SK-N-SH (cell line): ENCODE measurements around the gene GPD1. TPM values are rescaled to one million over a fixed set of nuclear protein-coding genes. Genes with fewer than 3 reads are reported as not detected.

Experiments
- CTCF ChIA-PET: fragments of 300-600, 350-600 bp; formaldehyde crosslinking; extraction: SDS; loops from one replicate; lab custom pipeline; 2021; lab: Yijun Ruan, JAX
- POLR2A ChIA-PET: fragments of 350-600 bp; sonication (Branson Sonifier 250); formaldehyde crosslinking; extraction: SDS; loops from one replicate; lab custom pipeline; 2020; ENCODE audit warnings: antibody characterized with exemption, inconsistent platforms; lab: Yijun Ruan, JAX
- DNase-seq: peaks from one replicate; pipeline ENCODE4 v3.0.0; 2012
- H2AFZ ChIP-seq: fragments of 200-600 bp; sonication (generic); 2 replicates; pipeline ENCODE4 v1.8.1; 2016; ENCODE audit warnings: antibody characterized with exemption, mild to moderate bottlenecking, low read depth
- H3F3A ChIP-seq: fragments of 200-600 bp; sonication (generic); replicated peaks from 2 replicates; pipeline ENCODE3; 2016; ENCODE audit warnings: antibody characterized with exemption, mild to moderate bottlenecking; ENCODE audit not compliant: insufficient read depth
- H3K27ac ChIP-seq, 2 experiments: fragments of 200-500 bp in 1 of 2; fragments of 200-600 bp in 1 of 2; sonication (Bioruptor generic) in 1 of 2; sonication (generic), shearing (Covaris generic) in 1 of 2; 2 replicates each; pipeline versions ENCODE4 v1.5.1 to v1.6.1; 2014 to 2016; ENCODE audit warnings: low read depth in 2 of 2, inconsistent platforms in 1 of 2, low read length in 1 of 2, mild to moderate bottlenecking in 1 of 2, mixed read lengths in 1 of 2
- H3K27me3 ChIP-seq: fragments of 200-600 bp; sonication (generic), shearing (Covaris generic); 2 replicates; pipeline ENCODE4 v1.6.1; 2016; ENCODE audit warnings: mixed run types; ENCODE audit not compliant: insufficient read depth
- H3K36me3 ChIP-seq, 2 experiments: fragments of 200-500 bp in 1 of 2; fragments of 200-600 bp in 1 of 2; sonication (Bioruptor generic) in 1 of 2; sonication (generic) in 1 of 2; replicated peaks in 1 of 2; 2 replicates each; pipeline versions ENCODE3 to v1.5.1; 2014 to 2016; ENCODE audit warnings: low read length in 1 of 2, mild to moderate bottlenecking in 1 of 2; ENCODE audit not compliant: insufficient read depth in 2 of 2, control insufficient read depth in 1 of 2
- H3K4me1 ChIP-seq, 2 experiments: fragments of 200-500 bp in 1 of 2; fragments of 200-600 bp in 1 of 2; sonication (Bioruptor generic) in 1 of 2; sonication (generic), shearing (Covaris generic) in 1 of 2; 2 replicates each; pipeline versions ENCODE4 v1.5.1 to v1.6.1; 2014 to 2016; ENCODE audit warnings: low read depth in 1 of 2, low read length in 1 of 2, mixed run types in 1 of 2; ENCODE audit not compliant: insufficient read depth in 2 of 2, control insufficient read depth in 1 of 2
- H3K4me2 ChIP-seq: fragments of 200-600 bp; sonication (generic), shearing (Covaris generic); 2 replicates; pipeline ENCODE4 v1.6.1; 2017; ENCODE audit warnings: mixed run types
- H3K4me3 ChIP-seq, 2 experiments: fragments of 200-500 bp in 1 of 2; fragments of 200-600 bp in 1 of 2; sonication (Bioruptor generic) in 1 of 2; sonication (generic), shearing (Covaris generic) in 1 of 2; 2 replicates each; pipeline versions ENCODE4 v1.5.1 to v1.8.1; 2014 to 2016; ENCODE audit warnings: low read depth in 2 of 2, inconsistent platforms in 1 of 2, low read length in 1 of 2, mild to moderate bottlenecking in 1 of 2, mixed read lengths in 1 of 2, moderate library complexity in 1 of 2
- H3K79me2 ChIP-seq: fragments of 200-600 bp; sonication (generic); 2 replicates; pipeline ENCODE4 v1.8.1; 2017; ENCODE audit warnings: mild to moderate bottlenecking; ENCODE audit not compliant: insufficient read depth
- H3K9ac ChIP-seq: fragments of 200-600 bp; sonication (generic); 2 replicates; pipeline ENCODE4 v1.6.1; 2017; ENCODE audit warnings: mixed run types
- H3K9me2 ChIP-seq: fragments of 200-600 bp; sonication (generic); 2 replicates; pipeline ENCODE4 v1.6.1; 2017; ENCODE audit warnings: mixed run types
- H3K9me3 ChIP-seq: fragments of 200-600 bp; sonication (generic); 2 replicates; pipeline ENCODE4 v1.6.1; 2017; ENCODE audit warnings: mixed run types, mild to moderate bottlenecking, moderate library complexity
- H4K20me1 ChIP-seq: fragments of 200-600 bp; sonication (generic); 2 replicates; pipeline ENCODE4 v1.6.1; 2017; ENCODE audit warnings: mild to moderate bottlenecking, mixed run types; ENCODE audit not compliant: insufficient read depth
- CHD2 ChIP-seq: fragments of 150-350 bp; IDR thresholded peaks from 2 replicates; pipeline ENCODE4 v1.6.1; 2018; ENCODE audit warnings: low read length; ENCODE audit not compliant: partially characterized antibody
- ELF1 ChIP-seq: IDR thresholded peaks from 2 replicates; pipeline ENCODE4 v1.4.0; 2012
- FOSL2 ChIP-seq: IDR thresholded peaks from 2 replicates; pipeline ENCODE4 v1.4.0; 2012; ENCODE audit warnings: low read depth, mild to moderate bottlenecking, moderate library complexity, borderline replicate concordance
- MEF2A ChIP-seq: IDR thresholded peaks from 2 replicates; pipeline ENCODE4 v1.4.0; 2012; ENCODE audit warnings: low read depth, borderline replicate concordance
- NRF1 ChIP-seq: IDR thresholded peaks from 2 replicates; pipeline ENCODE4 v1.6.1; 2012; ENCODE audit warnings: low read depth, mild to moderate bottlenecking, low read length
- RAD21 ChIP-seq: IDR thresholded peaks from 2 replicates; pipeline ENCODE4 v1.6.1; 2012; ENCODE audit warnings: mild to moderate bottlenecking, low read length
- RCOR1 ChIP-seq: fragments of 150-350 bp; IDR thresholded peaks from 2 replicates; pipeline ENCODE4 v1.6.1; 2017; ENCODE audit warnings: antibody characterized with exemption, low read length
- REST ChIP-seq: IDR thresholded peaks from 2 replicates; pipeline ENCODE4 v1.6.1; 2012; ENCODE audit warnings: mild to moderate bottlenecking, low read depth, low read length, moderate library complexity
- RFX5 ChIP-seq: IDR thresholded peaks from 2 replicates; pipeline ENCODE4 v1.6.1; 2012; ENCODE audit warnings: mild to moderate bottlenecking, improper control_type of control experiment, low read length
- SMC3 ChIP-seq: IDR thresholded peaks from 2 replicates; pipeline ENCODE4 v1.6.1; 2012; ENCODE audit warnings: low read depth, low read length, improper control_type of control experiment
- TAF1 ChIP-seq: IDR thresholded peaks from 2 replicates; pipeline ENCODE4 v1.6.1; 2012; ENCODE audit warnings: low read depth, mild to moderate bottlenecking, low read length, moderate library complexity, borderline replicate concordance
- TEAD4 ChIP-seq: IDR thresholded peaks from 2 replicates; pipeline ENCODE4 v1.4.0; 2012; ENCODE audit warnings: mild to moderate bottlenecking, borderline replicate concordance; ENCODE audit not compliant: insufficient read depth
- USF1 ChIP-seq: IDR thresholded peaks from 2 replicates; pipeline ENCODE4 v1.4.0; 2012; ENCODE audit warnings: low read depth, borderline replicate concordance
- USF2 ChIP-seq: fragments of 150-350 bp; IDR thresholded peaks from 2 replicates; pipeline ENCODE4 v1.6.1; 2017; ENCODE audit warnings: antibody characterized with exemption, low read length, low read depth, borderline replicate concordance
- YY1 ChIP-seq: IDR thresholded peaks from 2 replicates; pipeline ENCODE4 v1.4.0; 2012; ENCODE audit warnings: low read depth, mild to moderate bottlenecking
- ZBTB33 ChIP-seq: IDR thresholded peaks from 2 replicates; pipeline ENCODE4 v1.4.0; 2012; ENCODE audit warnings: low read depth, borderline replicate concordance
- WGBS: methylation state at CpG from one replicate; pipeline ENCODE4 v1.1.6; 2017; ENCODE audit warnings: low lambda C conversion rate; 5-methylcytosine and 5-hydroxymethylcytosine counted together
- polyA plus RNA-seq, 3 experiments: library from polyadenylated mRNA; depleted of rRNA; stranded (reverse); fragments of >200 nt; gene quantifications; 2 replicates each; pipeline ENCODE4 v1.2.3, GENCODE V29; 2012
- TF ChIP-seq, protein P1 (sequence below): fragments of 150-350 bp; IDR thresholded peaks from 2 replicates; pipeline ENCODE4 v1.6.1; 2016; ENCODE audit warnings: mild to moderate bottlenecking, low read depth, low read length

GPD1 gene
- polyA plus RNA-seq, 1 of the 3 experiments (the other 2 are of a cell fraction), result 0.07 TPM

GRCh38 chr12:50085615-50086072 lies 18.2 kb upstream of the GPD1 start:
- Histone ChIP-seq H3K4me3 (peak overlapping the region; percentile 77 to 79), H3K27ac (peak overlapping the region; percentile 87 to 91), H2AFZ (no peak overlapping the region), H3K9me2 (no peaks in the 10 kb centered on the region), H4K20me1 (peaks cover 22% of the 10 kb centered on the region), H3K27me3 (no peaks in the 10 kb centered on the region), H3K4me2 (peak overlapping the region; percentile 88), H3K79me2 (peaks cover 38% of the 10 kb centered on the region), H3K36me3 (peaks cover 21 to 41% of the 10 kb centered on the region in 2 experiments), H3F3A (peaks cover 43% of the 10 kb centered on the region), H3K9me3 (no peaks in the 10 kb centered on the region), H3K4me1 (peaks cover 18 to 22% of the 10 kb centered on the region in 2 experiments), H3K9ac (peak overlapping the region; percentile 89)
- DNase-seq, result no peak
- TF ChIP-seq YY1 (no peak), NRF1 (no peak), FOSL2 (no peak), ELF1 (no peak), TEAD4 (no peak), USF1 (no peak), CHD2 (no peak)
- POLR2A ChIA-PET, result interaction anchor here (0.6 to 2.7 kb wide), 13 partner anchors 8 to 243 kb away, joined by 3 to 23 read pairs (median 4); partner anchors contain the start of genes BCDIN3D, COX14 and GPD1
- CTCF ChIA-PET, result interaction anchor here (0.6 to 5.4 kb wide), 21 partner anchors 11 to 229 kb away, joined by 3 to 51 read pairs (median 4); partner anchors contain the start of genes CERS5 and COX14
- 15% methylated on average over 8 of the region's 8 CpGs for WGBS

GRCh38 chr12:50086148-50086547 lies 17.7 kb upstream of the GPD1 start:
- H3K79me2 ChIP-seq, result peaks cover 38% of the 10 kb centered on the region
- H3K4me3 ChIP-seq, result peak overlapping the region; percentile 77 to 79
- H3K4me2 ChIP-seq, result peak overlapping the region; percentile 88
- H3K4me1 ChIP-seq, result peaks cover 18 to 22% of the 10 kb centered on the region in 2 experiments
- no peak for DNase-seq
- H3K9me3 ChIP-seq, result no peaks in the 10 kb centered on the region
- peak overlapping the region; percentile 87 to 91; a peak in 3 of 4 replicates for H3K27ac ChIP-seq
- peaks cover 22% of the 10 kb centered on the region for H4K20me1 ChIP-seq
- 69% methylated on average over 5 of the region's 5 CpGs for WGBS
- POLR2A ChIA-PET, result interaction anchor here (0.6 to 2.7 kb wide), 5 partner anchors 8 to 71 kb away, joined by 3 to 19 read pairs (median 5); partner anchors contain the start of gene COX14
- peaks cover 43% of the 10 kb centered on the region for H3F3A ChIP-seq
- H3K9me2 ChIP-seq, result no peaks in the 10 kb centered on the region
- no peak overlapping the region for H2AFZ ChIP-seq
- no peaks in the 10 kb centered on the region for H3K27me3 ChIP-seq
- CTCF ChIA-PET, result interaction anchor here (0.6 to 5.4 kb wide), 6 partner anchors 23 to 228 kb away, joined by 3 to 51 read pairs (median 4); partner anchors contain the start of gene COX14
- H3K36me3 ChIP-seq, result peaks cover 25 to 41% of the 10 kb centered on the region in 2 experiments
- peak overlapping the region; percentile 89 for H3K9ac ChIP-seq
- TF ChIP-seq USF2, result no peak
- TF ChIP-seq MEF2A, result no peak
- no peak for TF ChIP-seq RCOR1
- no peak for TF ChIP-seq RFX5
- TF ChIP-seq, protein P1, sequence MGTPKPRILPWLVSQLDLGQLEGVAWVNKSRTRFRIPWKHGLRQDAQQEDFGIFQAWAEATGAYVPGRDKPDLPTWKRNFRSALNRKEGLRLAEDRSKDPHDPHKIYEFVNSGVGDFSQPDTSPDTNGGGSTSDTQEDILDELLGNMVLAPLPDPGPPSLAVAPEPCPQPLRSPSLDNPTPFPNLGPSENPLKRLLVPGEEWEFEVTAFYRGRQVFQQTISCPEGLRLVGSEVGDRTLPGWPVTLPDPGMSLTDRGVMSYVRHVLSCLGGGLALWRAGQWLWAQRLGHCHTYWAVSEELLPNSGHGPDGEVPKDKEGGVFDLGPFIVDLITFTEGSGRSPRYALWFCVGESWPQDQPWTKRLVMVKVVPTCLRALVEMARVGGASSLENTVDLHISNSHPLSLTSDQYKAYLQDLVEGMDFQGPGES, result no peak
- no peak for TF ChIP-seq RAD21
- TF ChIP-seq FOSL2, result no peak
- TF ChIP-seq REST, result no peak
- no peak for TF ChIP-seq CHD2
- TF ChIP-seq TAF1, result no peak
- TF ChIP-seq ZBTB33, result no peak
- no peak for TF ChIP-seq SMC3
